Activated CD4-positive, alpha-beta T cell treated with anti-CD3 and anti-CD28 coated beads, Interleukin-2, amount 10 ng/mL, durations not matched to agents 24 days and 14 days (primary cell): ENCODE measurements around the gene SLC22A23. TPM values are rescaled to one million over a fixed set of nuclear protein-coding genes. Genes with fewer than 3 reads are reported as not detected.

ENCODE experiments used
- DNase-seq: peaks from one replicate; pipeline ENCODE4 v3.0.0; 2022
- H3K27ac Mint-ChIP-seq: one replicate; pipeline ENCODE4 v1.8.0; 2022; ENCODE audit warnings: mild to moderate bottlenecking, mixed read lengths
- H3K27me3 Mint-ChIP-seq: one replicate; pipeline ENCODE4 v1.8.0; 2022; ENCODE audit warnings: mixed read lengths
- H3K36me3 Mint-ChIP-seq: one replicate; pipeline ENCODE4 v1.8.0; 2022; ENCODE audit warnings: low read depth, mild to moderate bottlenecking, mixed read lengths
- H3K4me1 Mint-ChIP-seq: one replicate; pipeline ENCODE4 v1.8.0; 2021; ENCODE audit warnings: mixed read lengths
- H3K4me3 Mint-ChIP-seq: one replicate; pipeline ENCODE4 v1.8.0; 2022; ENCODE audit warnings: mild to moderate bottlenecking, moderate library complexity, mixed read lengths
- H3K9me3 Mint-ChIP-seq: one replicate; pipeline ENCODE4 v1.8.0; 2021; ENCODE audit warnings: mixed read lengths
- intact Hi-C: fragments of 100-400 bp; cut with micrococcal nuclease; formaldehyde crosslinking; loops from one replicate; pipeline ENCODE4 v1.15.1; 2023
- total RNA-seq: library from RNA; stranded (reverse); gene quantifications from 2 replicates; pipeline ENCODE4 v1.2.3, GENCODE V29; 2022

SLC22A23 gene, protein sequence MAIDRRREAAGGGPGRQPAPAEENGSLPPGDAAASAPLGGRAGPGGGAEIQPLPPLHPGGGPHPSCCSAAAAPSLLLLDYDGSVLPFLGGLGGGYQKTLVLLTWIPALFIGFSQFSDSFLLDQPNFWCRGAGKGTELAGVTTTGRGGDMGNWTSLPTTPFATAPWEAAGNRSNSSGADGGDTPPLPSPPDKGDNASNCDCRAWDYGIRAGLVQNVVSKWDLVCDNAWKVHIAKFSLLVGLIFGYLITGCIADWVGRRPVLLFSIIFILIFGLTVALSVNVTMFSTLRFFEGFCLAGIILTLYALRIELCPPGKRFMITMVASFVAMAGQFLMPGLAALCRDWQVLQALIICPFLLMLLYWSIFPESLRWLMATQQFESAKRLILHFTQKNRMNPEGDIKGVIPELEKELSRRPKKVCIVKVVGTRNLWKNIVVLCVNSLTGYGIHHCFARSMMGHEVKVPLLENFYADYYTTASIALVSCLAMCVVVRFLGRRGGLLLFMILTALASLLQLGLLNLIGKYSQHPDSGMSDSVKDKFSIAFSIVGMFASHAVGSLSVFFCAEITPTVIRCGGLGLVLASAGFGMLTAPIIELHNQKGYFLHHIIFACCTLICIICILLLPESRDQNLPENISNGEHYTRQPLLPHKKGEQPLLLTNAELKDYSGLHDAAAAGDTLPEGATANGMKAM
- 0.07 and 0.12 TPM in 2 replicates for total RNA-seq

GRCh38 chr6:3456898-3457709 is at the start of gene SLC22A23:
Gene SLC22A23, minus strand, starts transcription at chr6:3457050. Its CDS starts 491 bp downstream, at chr6:3456559.
- peak; percentile 88 for DNase-seq
- peaks cover 3% of the 10 kb centered on the region for H3K36me3 Mint-ChIP-seq
- H3K27me3 Mint-ChIP-seq = peaks cover 45% of the 10 kb centered on the region
- peaks cover 5% of the 10 kb centered on the region for H3K4me1 Mint-ChIP-seq
- peak within 1 kb of the TSS; percentile 38 for H3K27ac Mint-ChIP-seq
- intact Hi-C loops = loop anchor here (5.0 kb wide), 2 partner anchors 180 to 230 kb away; partner anchors contain the start of gene TUBB2B
- H3K9me3 Mint-ChIP-seq = no peaks in the 10 kb centered on the region
- peak within 1 kb of the TSS; percentile 73 for H3K4me3 Mint-ChIP-seq

DNA sequence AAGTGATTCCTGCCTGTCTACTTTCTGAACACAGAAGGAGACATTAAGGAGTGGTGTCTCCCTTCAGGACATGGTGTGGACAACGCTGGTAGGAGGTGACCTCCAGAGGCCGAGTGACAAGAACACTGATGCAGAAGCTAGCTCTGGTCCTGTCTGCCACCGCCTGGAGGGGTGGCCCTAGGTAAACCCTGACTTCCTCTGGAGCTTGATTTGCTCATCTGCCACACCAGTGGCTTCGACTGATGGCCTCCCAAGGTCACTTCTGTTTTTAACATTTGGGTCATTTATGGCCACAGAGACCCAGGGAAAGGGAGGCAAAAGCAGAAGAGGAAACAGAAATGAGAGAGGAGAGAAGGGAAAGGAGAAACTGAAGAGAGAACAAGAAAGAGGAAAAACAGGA is 49.4 kb upstream of the SLC22A23 start:
- intact Hi-C loops = no loop called here
- DNase-seq = no peak
- Mint-ChIP-seq H3K36me3 (no peaks in the 10 kb centered on the region), H3K4me1 (no peaks in the 10 kb centered on the region), H3K27me3 (peaks cover 12% of the 10 kb centered on the region), H3K4me3 (no peak overlapping the region), H3K9me3 (no peaks in the 10 kb centered on the region), H3K27ac (no peak overlapping the region)

GRCh38 chr6:3504938-3505805 is 48.3 kb upstream of the SLC22A23 start:
- Mint-ChIP-seq H3K9me3 (no peaks in the 10 kb centered on the region), H3K4me3 (no peak overlapping the region), H3K4me1 (no peaks in the 10 kb centered on the region), H3K27me3 (peaks cover 11% of the 10 kb centered on the region), H3K27ac (no peak overlapping the region), H3K36me3 (no peaks in the 10 kb centered on the region)
- intact Hi-C loops = no loop called here
- DNase-seq = no peak

DNA sequence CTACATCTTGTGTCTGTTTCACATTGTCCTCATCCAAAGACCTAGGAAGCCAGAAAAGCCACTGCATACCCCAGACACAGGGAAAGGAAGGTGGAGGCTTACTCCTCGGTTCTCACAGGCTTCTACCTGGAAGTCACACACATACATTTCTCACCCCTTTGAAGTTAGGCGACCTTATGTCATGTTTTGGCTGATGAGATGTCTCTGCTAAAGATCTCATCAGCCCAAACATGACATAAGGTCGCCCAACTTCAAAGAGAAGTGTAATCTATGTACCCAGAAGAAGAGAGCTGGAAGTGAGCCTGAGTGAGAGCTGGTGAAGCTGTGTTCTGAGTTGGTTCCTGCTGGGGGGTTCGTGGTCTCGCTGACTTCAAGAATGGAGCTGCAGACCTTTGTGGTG is 47.5 kb upstream of the SLC22A23 start:
- Mint-ChIP-seq H3K27ac (no peak overlapping the region), H3K4me1 (no peaks in the 10 kb centered on the region), H3K9me3 (no peaks in the 10 kb centered on the region), H3K36me3 (no peaks in the 10 kb centered on the region), H3K4me3 (no peak overlapping the region), H3K27me3 (peaks cover 11% of the 10 kb centered on the region)
- DNase-seq = no peak
- intact Hi-C loops = no loop called here

- Mint-ChIP-seq H3K27ac (no peak overlapping the region), H3K4me3 (no peak overlapping the region), H3K9me3 (no peaks in the 10 kb centered on the region), H3K36me3 (no peaks in the 10 kb centered on the region), H3K27me3 (peaks cover 11% of the 10 kb centered on the region), H3K4me1 (no peaks in the 10 kb centered on the region)
- intact Hi-C loops = no loop called here
- no peak for DNase-seq
These were observed 45.1 kb upstream of the SLC22A23 start for GRCh38 chr6:3501826-3502500.

DNA sequence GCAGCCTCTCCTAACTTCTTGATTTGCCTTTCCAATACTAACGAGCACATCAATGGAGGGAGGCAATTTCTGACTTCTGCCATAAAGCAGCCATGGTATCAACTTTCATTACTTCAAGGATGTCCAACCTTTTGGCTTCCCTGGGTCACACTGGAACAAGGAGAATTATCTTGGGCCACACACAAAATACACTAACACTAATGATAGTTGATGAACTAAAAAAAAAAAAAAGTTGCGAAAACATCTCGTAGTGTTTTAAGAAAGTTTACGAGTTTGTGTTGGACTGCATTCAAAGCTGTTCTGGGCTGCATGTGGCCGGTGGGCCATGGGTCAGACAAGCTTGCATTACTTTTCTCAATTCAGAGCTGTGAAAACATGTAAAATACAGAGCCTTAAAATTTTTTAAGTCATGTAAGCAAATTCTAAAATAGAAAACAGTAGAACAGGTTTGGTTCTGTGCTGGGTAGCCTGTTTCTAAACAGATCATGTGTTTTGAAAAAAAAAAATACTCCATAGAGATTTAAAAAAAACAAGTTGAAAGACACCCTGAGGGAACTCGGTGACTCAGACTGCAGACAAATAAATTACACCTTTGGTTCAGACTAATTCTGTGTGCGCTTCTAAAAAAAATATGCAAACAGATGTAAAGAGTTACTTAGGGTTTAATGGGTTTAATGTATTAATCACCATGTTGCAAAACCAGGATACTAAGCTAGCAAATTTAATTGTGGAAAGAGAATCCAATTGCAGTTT is 43.6 kb upstream of the SLC22A23 start:
- Mint-ChIP-seq H3K4me1 (no peaks in the 10 kb centered on the region), H3K27me3 (peaks cover 14% of the 10 kb centered on the region), H3K4me3 (no peak overlapping the region), H3K27ac (no peak overlapping the region), H3K36me3 (no peaks in the 10 kb centered on the region), H3K9me3 (no peaks in the 10 kb centered on the region)
- DNase-seq = no peak
- intact Hi-C loops = no loop called here

DNA sequence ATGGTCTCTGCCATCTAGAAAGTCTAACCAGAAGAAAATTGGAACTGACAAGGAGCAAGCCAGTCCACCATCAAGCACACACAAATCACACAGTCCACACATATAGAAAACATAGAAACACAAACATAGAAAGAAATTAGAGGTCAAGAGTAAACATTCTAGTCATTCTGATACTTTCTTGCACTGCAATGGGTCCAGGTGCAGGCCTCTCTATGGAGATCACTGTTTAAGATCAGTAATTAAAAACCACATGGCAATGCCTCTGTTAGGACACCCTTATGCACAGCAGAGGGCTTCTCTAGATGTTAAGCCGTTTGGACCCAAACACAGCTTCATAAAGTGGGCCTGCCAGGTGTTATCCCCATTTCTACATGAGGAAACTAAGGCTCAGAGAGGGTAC is 42.8 kb upstream of the SLC22A23 start:
- Mint-ChIP-seq H3K9me3 (no peaks in the 10 kb centered on the region), H3K4me3 (no peak overlapping the region), H3K4me1 (no peaks in the 10 kb centered on the region), H3K27me3 (peaks cover 14% of the 10 kb centered on the region), H3K27ac (no peak overlapping the region), H3K36me3 (no peaks in the 10 kb centered on the region)
- intact Hi-C loops = no loop called here
- no peak for DNase-seq

DNA sequence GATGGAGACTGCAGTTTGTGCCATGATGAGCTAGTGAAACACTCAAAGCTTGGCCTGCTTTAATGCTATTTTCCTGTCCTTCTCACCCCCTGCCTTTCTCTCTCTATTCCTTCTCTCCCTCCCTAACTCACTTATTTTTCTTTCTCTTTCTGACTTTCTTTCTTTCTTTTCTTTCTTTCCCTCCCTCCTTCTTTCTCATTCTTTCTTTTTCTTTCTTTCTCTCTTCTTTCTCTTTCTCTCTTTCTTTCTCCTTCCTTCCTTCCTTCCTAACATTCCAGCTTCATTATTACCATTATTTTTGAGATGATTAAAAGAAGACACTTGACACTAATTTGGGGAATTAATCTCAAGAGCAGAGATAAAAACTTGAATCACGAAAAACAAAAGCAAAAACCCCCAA is 39.5 kb upstream of the SLC22A23 start:
- Mint-ChIP-seq H3K27me3 (peaks cover 9% of the 10 kb centered on the region), H3K9me3 (no peaks in the 10 kb centered on the region), H3K4me3 (no peak overlapping the region), H3K4me1 (no peaks in the 10 kb centered on the region), H3K36me3 (no peaks in the 10 kb centered on the region), H3K27ac (no peak overlapping the region)
- DNase-seq = no peak
- intact Hi-C loops = no loop called here

DNA sequence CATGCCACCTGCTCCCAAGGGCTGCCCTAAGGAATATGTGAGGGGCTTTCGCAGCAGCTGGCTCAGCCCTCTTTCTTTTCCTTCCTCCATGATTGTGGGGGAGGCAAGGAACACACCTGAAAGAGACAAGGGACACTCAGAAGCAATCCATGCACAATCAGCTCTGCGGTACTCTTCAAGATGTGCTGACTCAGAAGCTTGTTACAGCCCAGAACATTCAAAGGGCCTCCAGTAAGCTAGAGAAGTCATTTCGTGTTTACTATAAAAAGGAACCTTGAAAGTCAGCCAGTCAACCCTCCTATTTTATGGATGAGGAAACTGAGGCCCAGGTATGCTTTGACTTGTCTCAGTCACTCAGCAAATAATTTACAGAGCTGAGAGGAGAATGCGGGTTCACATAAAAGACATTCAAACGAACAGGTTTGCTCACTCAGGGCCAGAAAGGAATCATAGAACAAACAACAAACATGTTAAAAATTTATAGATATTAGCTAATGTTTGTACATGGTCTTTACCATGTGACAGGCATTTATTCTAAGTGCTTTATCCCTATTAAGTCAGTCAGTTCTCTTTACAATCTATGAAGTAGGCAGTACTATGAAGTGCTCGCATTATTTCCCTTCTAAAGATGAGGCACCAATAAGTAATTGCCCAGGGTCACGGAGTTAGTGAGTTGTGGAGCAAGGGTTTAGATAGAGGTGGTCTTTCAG is 37.7 kb upstream of the SLC22A23 start:
- peaks cover 12% of the 10 kb centered on the region for H3K27me3 Mint-ChIP-seq
- no peaks in the 10 kb centered on the region for H3K9me3 Mint-ChIP-seq
- no peaks in the 10 kb centered on the region for H3K4me1 Mint-ChIP-seq
- intact Hi-C loops = no loop called here
- DNase-seq = no peak
- H3K27ac Mint-ChIP-seq = no peak overlapping the region
- H3K4me3 Mint-ChIP-seq = no peak overlapping the region
- no peaks in the 10 kb centered on the region for H3K36me3 Mint-ChIP-seq

DNA sequence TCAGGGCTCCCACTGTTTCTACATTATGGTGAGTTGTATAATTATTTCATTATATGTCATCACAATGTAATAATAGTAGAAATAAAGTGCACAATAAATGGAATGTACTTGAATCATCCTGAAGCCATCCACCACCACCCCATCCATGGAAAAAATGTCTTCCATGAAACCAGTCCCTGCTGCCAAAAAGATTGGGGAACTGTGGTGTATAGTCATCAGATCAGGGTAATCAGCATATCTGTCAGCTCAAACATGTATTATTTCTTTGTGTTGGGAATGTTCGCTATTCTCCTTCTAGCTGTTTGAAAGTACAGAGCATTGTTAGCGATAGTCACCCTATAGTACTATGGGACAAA is 33.8 kb upstream of the SLC22A23 start:
- no peak overlapping the region for H3K27ac Mint-ChIP-seq
- H3K36me3 Mint-ChIP-seq = no peaks in the 10 kb centered on the region
- no peak for DNase-seq
- H3K4me3 Mint-ChIP-seq = no peak overlapping the region
- H3K27me3 Mint-ChIP-seq = peaks cover 8% of the 10 kb centered on the region
- H3K9me3 Mint-ChIP-seq = no peaks in the 10 kb centered on the region
- H3K4me1 Mint-ChIP-seq = peaks cover 2% of the 10 kb centered on the region
- intact Hi-C loops = no loop called here

DNA sequence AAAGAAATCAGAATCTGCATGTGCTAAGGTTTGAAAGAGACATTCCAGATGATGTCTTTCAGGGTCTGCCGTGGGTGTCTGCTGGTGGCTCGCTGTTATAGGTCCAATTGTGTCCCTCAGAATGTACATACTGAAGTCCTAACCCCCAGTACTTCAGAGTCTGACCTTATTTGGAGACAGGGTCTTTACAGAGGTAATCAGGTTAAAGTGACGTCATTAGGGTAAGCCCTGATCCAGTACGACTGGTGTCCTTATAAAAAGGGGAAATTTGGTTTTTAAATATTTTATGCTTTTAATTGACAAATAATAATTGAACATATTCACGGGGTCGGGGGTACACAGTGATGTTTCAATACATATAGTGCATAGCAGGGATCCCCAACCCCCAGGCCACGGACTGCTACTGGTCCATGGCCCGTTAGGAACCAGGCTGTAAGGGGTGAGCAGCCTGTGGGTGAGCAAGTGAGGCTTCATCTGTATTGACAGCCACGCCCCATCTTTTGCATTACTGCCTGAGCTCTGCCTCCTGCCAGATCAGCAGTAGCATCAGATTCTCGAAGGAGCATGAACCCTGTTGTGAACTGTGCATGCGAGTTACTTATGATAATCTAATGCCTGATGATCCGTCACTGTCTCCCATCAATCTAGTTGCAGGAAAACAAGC is 33.2 kb upstream of the SLC22A23 start:
- intact Hi-C loops = no loop called here
- Mint-ChIP-seq H3K27ac (no peak overlapping the region), H3K27me3 (peaks cover 8% of the 10 kb centered on the region), H3K36me3 (no peaks in the 10 kb centered on the region), H3K4me1 (peaks cover 2% of the 10 kb centered on the region), H3K9me3 (no peaks in the 10 kb centered on the region), H3K4me3 (no peak overlapping the region)
- no peak for DNase-seq
